ENCODE data around the gene ELOVL2. TPM values are rescaled to one million over a fixed set of nuclear protein-coding genes. Genes with fewer than 3 reads are reported as not detected.
"Not testable (repeated sequence)": the region's sequence is repeated elsewhere in the genome, so short reads cannot be mapped to it uniquely, and the experiment has no call there.

The ELOVL2 gene
- total and polyA plus RNA-seq, 2 experiments from 2014 or later, result 0.29 to 0.32 TPM

- Histone ChIP-seq H3F3A (ENCODE audit: insufficient read depth) (peaks cover 30% of the 10 kb centered on the region), H3K36me3 (ENCODE audit: low read depth) (no peaks in the 10 kb centered on the region), H3K9me2 (ENCODE audit: insufficient read depth) (no peaks in the 10 kb centered on the region), H2AFZ (peak overlapping the region; percentile 16), H4K20me1 (ENCODE audit: insufficient read depth) (no peaks in the 10 kb centered on the region), H3K4me1 (ENCODE audit: insufficient read depth) (peaks cover 37% of the 10 kb centered on the region), H3K9ac (no peak overlapping the region), H3K4me2 (ENCODE audit: unreplicated experiment) (peak overlapping the region; percentile 65), H3K79me2 (ENCODE audit: insufficient read depth) (no peaks in the 10 kb centered on the region), H3K9me3 (ENCODE audit: low read depth) (no peaks in the 10 kb centered on the region), H3K27me3 (replicated peaks; ENCODE audit: insufficient read depth) (no peaks in the 10 kb centered on the region), H3K4me3 (no peak overlapping the region), H3K27ac (peak overlapping the region; percentile 70)
- 32 to 35% methylated on average over 10 of the region's 10 CpGs for WGBS, 2 experiments (ENCODE audit: low coverage in 1 of 2, low lambda C conversion rate in 2 of 2, missing lambda C conversion rate in 2 of 2)
- in situ Hi-C loops (cut with MboI), result no loop called here
- peak; percentile 76 for DNase-seq
- TF ChIP-seq EZH2phosphoT487 (IDR thresholded peaks at IDR 0.05; ENCODE audit: insufficient read depth, low read depth) (no peak), EZH2 (IDR thresholded peaks at IDR 0.05; ENCODE audit: insufficient read depth, poor library complexity, severe bottlenecking) (no peak)
Measured at GRCh38 chr6:11007715-11008608, 36.1 kb downstream of the ELOVL2 start.

DNA sequence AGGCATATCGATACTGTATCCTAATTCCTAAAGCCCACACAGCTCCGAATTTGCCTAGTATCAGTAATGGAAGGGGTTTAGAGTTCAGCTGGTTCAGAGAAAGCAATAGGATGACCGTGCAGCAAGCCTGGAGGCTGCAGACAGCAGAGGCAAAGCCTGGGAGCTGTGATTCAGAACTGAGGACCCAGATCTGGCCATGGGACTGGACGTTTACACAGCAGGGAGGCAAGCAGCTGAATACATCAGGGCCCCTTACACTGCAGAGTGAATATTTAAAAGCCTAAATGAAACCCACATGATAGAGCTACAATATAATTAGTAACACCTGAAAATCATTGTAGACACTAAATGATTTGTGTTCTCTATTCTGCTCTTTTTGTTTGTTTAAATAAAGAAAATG lies 38.0 kb downstream of the ELOVL2 start:
- Histone ChIP-seq H3K9me2 (ENCODE audit: insufficient read depth) (no peaks in the 10 kb centered on the region), H3K4me1 (ENCODE audit: insufficient read depth) (peaks cover 26% of the 10 kb centered on the region), H3F3A (ENCODE audit: insufficient read depth) (peaks cover 25% of the 10 kb centered on the region), H3K9ac (no peak overlapping the region), H3K27me3 (replicated peaks; ENCODE audit: insufficient read depth) (no peaks in the 10 kb centered on the region), H3K9me3 (ENCODE audit: low read depth) (no peaks in the 10 kb centered on the region), H3K27ac (no peak overlapping the region), H3K4me2 (ENCODE audit: unreplicated experiment) (no peak overlapping the region), H3K36me3 (ENCODE audit: low read depth) (no peaks in the 10 kb centered on the region), H2AFZ (no peak overlapping the region), H3K4me3 (no peak overlapping the region), H3K79me2 (ENCODE audit: insufficient read depth) (no peaks in the 10 kb centered on the region), H4K20me1 (ENCODE audit: insufficient read depth) (no peaks in the 10 kb centered on the region)
- no peak for TF ChIP-seq EZH2 (IDR thresholded peaks at IDR 0.05; ENCODE audit: insufficient read depth, poor library complexity, severe bottlenecking)
- TF ChIP-seq EZH2phosphoT487 (IDR thresholded peaks at IDR 0.05; ENCODE audit: insufficient read depth, low read depth), result no peak
- peak; percentile 51 for DNase-seq
- in situ Hi-C loops (cut with MboI), result no loop called here
- WGBS, 2 experiments (ENCODE audit: low coverage in 1 of 2, low lambda C conversion rate in 2 of 2, missing lambda C conversion rate in 2 of 2), result 37 to 43% methylated on average over 4 of the region's 4 CpGs

- in situ Hi-C loops (cut with MboI); H4K20me1 ChIP-seq (ENCODE audit: insufficient read depth); H3K79me2 ChIP-seq (ENCODE audit: insufficient read depth); H3K9ac ChIP-seq; H3K9me3 ChIP-seq (ENCODE audit: low read depth); H3K27me3 ChIP-seq (replicated peaks; ENCODE audit: insufficient read depth); DNase-seq; H3K36me3 ChIP-seq (ENCODE audit: low read depth); H3K4me2 ChIP-seq (ENCODE audit: unreplicated experiment); H2AFZ ChIP-seq; H3K4me3 ChIP-seq; H3K9me2 ChIP-seq (ENCODE audit: insufficient read depth); H3K27ac ChIP-seq: not testable (repeated sequence)
- WGBS, 2 experiments (ENCODE audit: low coverage in 1 of 2, low lambda C conversion rate in 2 of 2, missing lambda C conversion rate in 2 of 2), result 80 to 87% methylated on average over 5 of the region's 5 CpGs
- H3K4me1 ChIP-seq (ENCODE audit: insufficient read depth), result peaks cover 11% of the 10 kb centered on the region
- peaks cover 10% of the 10 kb centered on the region for H3F3A ChIP-seq (ENCODE audit: insufficient read depth)
Measured at GRCh38 chr6:11003297-11003696, 40.8 kb downstream of the ELOVL2 start.

DNA sequence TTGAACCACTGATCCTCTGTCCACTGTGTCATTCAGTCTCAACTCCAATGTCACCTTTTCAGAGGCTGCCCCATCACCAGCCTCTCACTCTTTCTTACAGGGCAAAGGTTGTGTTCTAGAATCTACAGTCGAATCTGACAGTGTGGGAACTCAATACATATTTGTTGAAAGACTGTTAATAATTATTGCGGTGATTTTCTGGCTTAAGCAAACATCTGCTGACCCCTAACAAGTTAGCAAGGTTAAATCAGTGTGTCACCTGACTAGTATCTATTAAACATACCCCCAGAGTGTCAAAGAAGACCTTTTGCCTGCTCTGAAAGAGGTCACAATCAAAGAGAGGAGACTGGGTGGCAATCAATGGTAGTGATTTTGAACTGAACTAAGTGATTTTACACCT lies 41.9 kb downstream of the ELOVL2 start:
- H2AFZ ChIP-seq, result no peak overlapping the region
- 75 to 76% methylated on average over 2 of the region's 2 CpGs for WGBS, 2 experiments (ENCODE audit: low coverage in 1 of 2, low lambda C conversion rate in 2 of 2, missing lambda C conversion rate in 2 of 2)

More for the DNA sequence above, 41.9 kb downstream of the ELOVL2 start:
- no peak overlapping the region for H3K9ac ChIP-seq
- in situ Hi-C loops (cut with MboI), result no loop called here
- TF ChIP-seq EZH2 (IDR thresholded peaks at IDR 0.05; ENCODE audit: insufficient read depth, poor library complexity, severe bottlenecking), result no peak
- no peak for TF ChIP-seq EZH2phosphoT487 (IDR thresholded peaks at IDR 0.05; ENCODE audit: insufficient read depth, low read depth)
- no peak for DNase-seq
- no peak overlapping the region for H3K4me2 ChIP-seq (ENCODE audit: unreplicated experiment)
- H3K9me2 ChIP-seq (ENCODE audit: insufficient read depth), result no peaks in the 10 kb centered on the region
- H3K9me3 ChIP-seq (ENCODE audit: low read depth), result no peaks in the 10 kb centered on the region
- H3K27ac ChIP-seq, result no peak overlapping the region
- H3K4me1 ChIP-seq (ENCODE audit: insufficient read depth), result no peaks in the 10 kb centered on the region; the same call in 1 of the 2 replicates
- no peaks in the 10 kb centered on the region for H4K20me1 ChIP-seq (ENCODE audit: insufficient read depth)
- H3F3A ChIP-seq (ENCODE audit: insufficient read depth), result no peaks in the 10 kb centered on the region
- H3K79me2 ChIP-seq (ENCODE audit: insufficient read depth), result no peaks in the 10 kb centered on the region
- no peak overlapping the region for H3K4me3 ChIP-seq
- H3K36me3 ChIP-seq (ENCODE audit: low read depth), result no peaks in the 10 kb centered on the region
- H3K27me3 ChIP-seq (replicated peaks; ENCODE audit: insufficient read depth), result no peaks in the 10 kb centered on the region

Measured in GM23248 (cell line).